Brain microvascular endothelial cell (primary cell): Measurements from ENCODE around the gene ADGRA1.

Experiments used
- DNase-seq: peaks from one replicate; pipeline ENCODE4 v3.0.0-alpha.2; 2020
- H3K27ac ChIP-seq: fragments of 250-450 bp; sonication (Bioruptor Pico); 2 replicates; pipeline ENCODE4 v1.5.1; 2020; ENCODE audit warnings: mild to moderate bottlenecking, moderate library complexity
- H3K27me3 ChIP-seq: fragments of 250-450 bp; sonication (Bioruptor Pico); replicated peaks from 2 replicates; pipeline ENCODE4 v1.5.1; 2020; ENCODE audit warnings: mild to moderate bottlenecking
- H3K36me3 ChIP-seq: fragments of 250-450 bp; sonication (Bioruptor Pico); replicated peaks from 2 replicates; pipeline ENCODE4 v1.5.1; 2020; ENCODE audit warnings: mild to moderate bottlenecking
- H3K4me3 ChIP-seq: 2 replicates; pipeline ENCODE4 v1.5.1; 2011; ENCODE audit warnings: low read depth, mild to moderate bottlenecking, control low read depth, low read length, moderate library complexity
- in situ Hi-C: cut with HindIII; loops from 2 replicates; pipeline ENCODE4 v1.10.0; 2017; ENCODE audit warnings: low sequenced_read_pairs, low pct_ligation_motif_present
- TF ChIP-seq, protein P1 (sequence below): IDR thresholded peaks from 2 replicates; pipeline ENCODE4 v1.5.1; 2011; ENCODE audit warnings: low read depth, mild to moderate bottlenecking, moderate library complexity, low read length, control low read depth, inconsistent platforms; ENCODE audit errors: missing control alignments

ADGRA1 gene

DNA sequence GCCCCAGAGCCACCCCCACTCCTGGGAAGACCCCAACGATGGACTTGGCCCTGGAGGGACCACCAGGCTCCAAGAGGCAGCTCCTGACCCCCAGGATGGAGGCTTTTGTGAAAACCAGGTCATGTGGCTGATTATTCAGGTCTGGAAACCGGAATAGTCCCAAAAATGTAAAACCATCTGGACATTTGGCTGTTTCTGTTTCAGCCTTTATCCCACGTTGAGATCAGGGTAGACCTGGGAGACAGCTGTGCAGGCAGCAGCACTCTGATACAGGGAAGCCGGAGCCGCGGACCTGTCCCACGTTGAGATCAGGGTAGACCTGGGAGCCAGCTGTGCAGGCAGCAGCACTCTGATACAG lies 7.1 kb upstream of the ADGRA1 start:
- TF ChIP-seq, protein P1, sequence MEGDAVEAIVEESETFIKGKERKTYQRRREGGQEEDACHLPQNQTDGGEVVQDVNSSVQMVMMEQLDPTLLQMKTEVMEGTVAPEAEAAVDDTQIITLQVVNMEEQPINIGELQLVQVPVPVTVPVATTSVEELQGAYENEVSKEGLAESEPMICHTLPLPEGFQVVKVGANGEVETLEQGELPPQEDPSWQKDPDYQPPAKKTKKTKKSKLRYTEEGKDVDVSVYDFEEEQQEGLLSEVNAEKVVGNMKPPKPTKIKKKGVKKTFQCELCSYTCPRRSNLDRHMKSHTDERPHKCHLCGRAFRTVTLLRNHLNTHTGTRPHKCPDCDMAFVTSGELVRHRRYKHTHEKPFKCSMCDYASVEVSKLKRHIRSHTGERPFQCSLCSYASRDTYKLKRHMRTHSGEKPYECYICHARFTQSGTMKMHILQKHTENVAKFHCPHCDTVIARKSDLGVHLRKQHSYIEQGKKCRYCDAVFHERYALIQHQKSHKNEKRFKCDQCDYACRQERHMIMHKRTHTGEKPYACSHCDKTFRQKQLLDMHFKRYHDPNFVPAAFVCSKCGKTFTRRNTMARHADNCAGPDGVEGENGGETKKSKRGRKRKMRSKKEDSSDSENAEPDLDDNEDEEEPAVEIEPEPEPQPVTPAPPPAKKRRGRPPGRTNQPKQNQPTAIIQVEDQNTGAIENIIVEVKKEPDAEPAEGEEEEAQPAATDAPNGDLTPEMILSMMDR = no peak
- in situ Hi-C loops = no loop called here
- no peaks in the 10 kb centered on the region for H3K27me3 ChIP-seq

DNA sequence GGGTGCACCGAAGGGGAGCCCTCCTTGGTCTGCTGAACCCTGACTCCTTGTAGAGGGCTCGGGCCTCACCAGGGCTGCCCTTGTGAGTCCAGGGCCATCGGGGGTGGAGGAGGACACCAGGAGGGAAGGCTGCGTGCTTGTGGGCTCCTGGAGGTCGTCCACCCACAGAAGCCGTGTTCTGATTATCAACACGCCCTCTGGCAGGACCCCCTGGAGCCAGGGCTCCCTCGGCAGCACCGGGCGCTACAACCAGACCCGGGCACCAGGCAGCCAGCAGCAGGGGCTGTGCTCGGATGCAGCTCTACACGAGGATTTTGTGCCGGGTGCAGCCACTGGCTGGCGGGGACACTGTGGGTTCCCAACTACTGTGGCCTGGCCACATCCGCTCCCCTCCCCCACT lies 6.1 kb upstream of the ADGRA1 start:
- no peak overlapping the region for H3K27ac ChIP-seq
- in situ Hi-C loops = no loop called here
- H3K4me3 ChIP-seq = no peak overlapping the region
- TF ChIP-seq, protein P1 = no peak
- no peak for DNase-seq
- H3K27me3 ChIP-seq = peaks cover 4% of the 10 kb centered on the region
- H3K36me3 ChIP-seq = no peaks in the 10 kb centered on the region

More for the DNA sequence above, 7.1 kb upstream of the ADGRA1 start:
- Histone ChIP-seq H3K36me3 (no peaks in the 10 kb centered on the region), H3K27ac (no peak overlapping the region), H3K4me3 (no peak overlapping the region)
- no peak for DNase-seq

DNA sequence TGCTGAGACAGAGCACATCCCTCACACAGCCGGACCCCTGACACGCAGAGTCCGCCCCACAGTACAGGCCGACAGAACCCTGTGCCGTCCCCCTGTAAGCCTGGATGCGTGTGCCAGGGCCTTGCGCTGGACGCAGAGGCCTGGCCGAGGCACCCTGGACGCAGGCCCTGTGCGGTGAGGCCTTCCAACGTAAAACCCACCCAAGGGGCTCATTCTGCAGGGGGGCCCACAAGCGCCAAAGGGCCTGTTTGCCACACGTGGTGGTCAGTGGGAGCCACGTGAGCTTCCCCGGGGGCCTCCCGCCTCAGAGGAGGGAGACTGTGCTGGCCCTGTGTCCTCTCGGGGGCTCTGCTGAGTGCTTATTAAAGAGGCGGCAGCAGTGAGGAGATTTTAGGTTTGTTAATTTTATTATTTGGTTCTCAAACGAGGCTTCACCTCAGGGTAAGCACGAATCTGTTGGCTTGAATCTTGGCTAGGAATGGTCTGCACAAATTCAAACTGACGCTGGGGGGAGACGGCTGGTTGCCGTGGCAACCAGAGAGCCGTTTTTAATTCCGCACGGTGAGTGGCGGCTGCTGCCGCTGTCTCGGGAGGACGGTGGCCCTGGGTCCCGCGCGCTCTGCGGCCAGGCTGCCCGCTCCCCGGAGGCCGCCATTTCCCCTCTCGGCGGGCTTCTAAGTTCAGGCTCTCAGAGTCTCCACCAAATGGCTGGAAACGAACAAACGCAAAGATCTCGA lies 4.9 kb upstream of the ADGRA1 start:
- Histone ChIP-seq H3K27ac (no peak overlapping the region), H3K4me3 (no peak overlapping the region), H3K36me3 (no peaks in the 10 kb centered on the region), H3K27me3 (peaks cover 14% of the 10 kb centered on the region)
- in situ Hi-C loops = no loop called here
- no peak for DNase-seq
- TF ChIP-seq, protein P1 = no peak

DNA sequence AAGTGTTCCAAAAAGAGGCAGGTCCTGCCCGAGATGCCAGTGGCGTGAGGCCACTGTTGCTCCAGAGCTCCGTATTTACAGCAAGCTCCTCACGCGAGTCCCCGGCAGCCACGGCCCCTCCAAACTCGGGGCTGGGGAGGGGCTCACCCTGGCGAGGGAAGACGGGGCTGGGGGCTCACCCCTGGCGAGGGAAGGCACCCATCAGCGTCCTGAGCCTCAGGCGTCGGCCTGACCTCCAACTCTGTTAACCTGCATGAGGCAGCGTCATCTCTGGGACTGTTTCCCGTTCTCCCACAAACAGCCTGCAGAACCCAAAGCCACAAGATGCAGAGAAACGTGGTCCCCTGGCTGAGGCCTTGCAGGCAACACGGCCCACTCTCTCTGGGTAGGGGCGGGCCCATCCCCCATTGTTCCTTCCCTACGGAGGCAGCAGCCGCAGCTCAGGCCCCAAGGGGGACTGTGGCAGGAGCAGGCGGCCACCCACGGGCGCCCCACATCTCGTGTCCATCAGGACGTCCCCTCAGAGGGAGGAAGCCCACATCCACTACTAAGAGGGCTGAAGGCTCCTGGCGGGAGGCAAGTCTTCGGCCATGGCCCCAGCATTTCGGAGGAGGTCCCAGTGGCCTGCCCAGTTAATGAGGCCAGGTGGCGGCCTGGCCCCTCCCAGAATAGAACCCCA lies 4.2 kb upstream of the ADGRA1 start:
- H3K36me3 ChIP-seq = no peaks in the 10 kb centered on the region
- H3K4me3 ChIP-seq = no peak overlapping the region
- in situ Hi-C loops = no loop called here

DNA sequence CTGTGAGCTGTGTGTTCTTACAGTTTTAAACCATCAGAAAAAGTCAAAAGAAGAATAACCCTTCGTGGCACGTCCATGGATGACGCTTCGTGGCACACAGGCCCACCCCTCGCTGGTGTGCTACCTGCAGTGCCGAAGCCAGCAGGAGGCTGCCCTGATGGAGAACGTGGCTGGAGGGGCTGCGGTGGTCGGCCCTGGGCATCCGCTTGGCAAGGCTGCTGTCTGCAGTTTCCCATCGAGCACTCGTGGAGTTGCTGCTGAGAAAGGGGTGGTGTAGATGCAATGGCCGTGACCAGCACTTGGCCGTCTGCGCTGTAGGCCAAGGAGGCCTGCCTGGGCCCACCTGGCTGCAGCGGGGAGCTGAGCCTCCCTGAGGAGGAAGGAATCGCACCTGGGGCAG lies 3.2 kb upstream of the ADGRA1 start:
- in situ Hi-C loops = no loop called here
- no peaks in the 10 kb centered on the region for H3K36me3 ChIP-seq
- TF ChIP-seq, protein P1 = no peak
- DNase-seq = no peak
- H3K27ac ChIP-seq = no peak overlapping the region
- H3K27me3 ChIP-seq = peaks cover 29% of the 10 kb centered on the region
- H3K4me3 ChIP-seq = no peak overlapping the region

More for the DNA sequence above, 4.2 kb upstream of the ADGRA1 start:
- H3K27ac ChIP-seq = no peak overlapping the region
- no peak for DNase-seq
- H3K27me3 ChIP-seq = peaks cover 20% of the 10 kb centered on the region
- TF ChIP-seq, protein P1 = no peak
